Activated CD4-positive, alpha-beta T cell treated with anti-CD3 and anti-CD28 coated beads, Interleukin-2, amount 10 ng/mL, durations not matched to agents 7 days and 5 days (primary cell): Measurements from ENCODE around the gene MPRIP. TPM values are rescaled to one million over a fixed set of nuclear protein-coding genes. Genes with fewer than 3 reads are reported as not detected.
A peak's percentile ranks its signal among the peaks of the same experiment; 100 is the strongest.

Experiments
- CTCF ChIA-PET: fragments of 350-600 bp; sonication (Branson Sonifier 250); formaldehyde crosslinking; loops from one replicate; lab custom pipeline; 2021; ENCODE audit warnings: antibody characterized with exemption; lab: Charles Lee
- POLR2A ChIA-PET: fragments of 350-600 bp; sonication (Branson Sonifier 250); formaldehyde crosslinking; loops from one replicate; lab custom pipeline; 2021; ENCODE audit warnings: antibody characterized with exemption; lab: Charles Lee
- DNase-seq: peaks from one replicate; pipeline ENCODE4 v3.0.0-alpha.2; 2020
- H3K27ac Mint-ChIP-seq: one replicate; pipeline ENCODE4 v1.8.0; 2021; ENCODE audit warnings: mild to moderate bottlenecking, moderate library complexity, mixed read lengths
- H3K27me3 Mint-ChIP-seq: one replicate; pipeline ENCODE4 v1.8.0; 2021; ENCODE audit warnings: mixed read lengths
- H3K36me3 Mint-ChIP-seq: one replicate; pipeline ENCODE4 v1.8.0; 2021; ENCODE audit warnings: low read depth, mixed read lengths
- H3K4me1 Mint-ChIP-seq: one replicate; pipeline ENCODE4 v1.8.0; 2021; ENCODE audit warnings: mixed read lengths
- H3K4me3 Mint-ChIP-seq: one replicate; pipeline ENCODE4 v1.8.0; 2021; ENCODE audit warnings: mild to moderate bottlenecking, moderate library complexity, mixed read lengths
- H3K9me3 Mint-ChIP-seq: one replicate; pipeline ENCODE4 v1.8.0; 2021; ENCODE audit warnings: mixed read lengths
- total RNA-seq, 2 experiments: library from RNA; stranded (reverse); gene quantifications; one replicate each; pipeline ENCODE4 v1.2.3, GENCODE V29; 2021

MPRIP gene
- total RNA-seq, 2 experiments from 2014 or later = 234 to 261 TPM

GRCh38 chr17:17164676-17165075 lies 122.4 kb downstream of the MPRIP start:
- no peak for DNase-seq
- Mint-ChIP-seq H3K9me3 (no peaks in the 10 kb centered on the region), H3K27me3 (no peaks in the 10 kb centered on the region), H3K36me3 (peaks cover 55% of the 10 kb centered on the region), H3K4me1 (peaks cover 22% of the 10 kb centered on the region), H3K4me3 (no peak overlapping the region), H3K27ac (no peak overlapping the region)
- ChIA-PET POLR2A (no interaction called here), CTCF (interaction anchor here (1.2 to 2.6 kb wide), 6 partner anchors 9 to 36 kb away, joined by 3 to 7 read pairs (median 6); no protein-coding TSS in a partner anchor)

- Mint-ChIP-seq H3K36me3 (peaks cover 50% of the 10 kb centered on the region), H3K27me3 (no peaks in the 10 kb centered on the region), H3K9me3 (no peaks in the 10 kb centered on the region), H3K27ac (no peak overlapping the region), H3K4me3 (no peak overlapping the region), H3K4me1 (peaks cover 25% of the 10 kb centered on the region)
- no peak for DNase-seq
- ChIA-PET POLR2A (no interaction called here), CTCF (interaction anchor here (1.2 to 2.6 kb wide), 2 partner anchors 24 to 35 kb away, joined by 3 to 7 read pairs; no protein-coding TSS in a partner anchor)
Measured at GRCh38 chr17:17165666-17166308, 123.5 kb downstream of the MPRIP start.

GRCh38 chr17:17166446-17166845 lies 124.2 kb downstream of the MPRIP start:
- POLR2A ChIA-PET = no interaction called here
- DNase-seq = no peak
- no peaks in the 10 kb centered on the region for H3K27me3 Mint-ChIP-seq
- peaks cover 51% of the 10 kb centered on the region for H3K36me3 Mint-ChIP-seq
- H3K9me3 Mint-ChIP-seq = no peaks in the 10 kb centered on the region
- H3K4me1 Mint-ChIP-seq = peaks cover 32% of the 10 kb centered on the region
- H3K4me3 Mint-ChIP-seq = no peak overlapping the region
- CTCF ChIA-PET = interaction anchor here (1.6 kb wide), 1 partner anchor 12 kb away, joined by 8 read pairs; no protein-coding TSS in a partner anchor
- H3K27ac Mint-ChIP-seq = no peak overlapping the region

GRCh38 chr17:17167356-17167755 lies 125.1 kb downstream of the MPRIP start:
- CTCF ChIA-PET = interaction anchor here (1.1 to 1.6 kb wide), 2 partner anchors 11 to 22 kb away, joined by 3 to 8 read pairs; no protein-coding TSS in a partner anchor
- no peaks in the 10 kb centered on the region for H3K27me3 Mint-ChIP-seq
- POLR2A ChIA-PET = no interaction called here
- peak overlapping the region; percentile 21 for H3K27ac Mint-ChIP-seq
- H3K4me1 Mint-ChIP-seq = peaks cover 40% of the 10 kb centered on the region
- DNase-seq = no peak
- no peak overlapping the region for H3K4me3 Mint-ChIP-seq
- H3K9me3 Mint-ChIP-seq = no peaks in the 10 kb centered on the region
- H3K36me3 Mint-ChIP-seq = peaks cover 55% of the 10 kb centered on the region

- no peak for DNase-seq
- Mint-ChIP-seq H3K4me3 (no peak overlapping the region), H3K27me3 (no peaks in the 10 kb centered on the region), H3K27ac (peak overlapping the region; percentile 7), H3K4me1 (peaks cover 46% of the 10 kb centered on the region), H3K9me3 (no peaks in the 10 kb centered on the region), H3K36me3 (peaks cover 59% of the 10 kb centered on the region)
- ChIA-PET CTCF (interaction anchor here (1.1 to 1.6 kb wide), 3 partner anchors 8 to 21 kb away, joined by 3 to 8 read pairs (median 5); no protein-coding TSS in a partner anchor), POLR2A (no interaction called here)
Measured at GRCh38 chr17:17167986-17168385, 125.7 kb downstream of the MPRIP start.

GRCh38 chr17:17168401-17168800 lies 126.1 kb downstream of the MPRIP start:
- DNase-seq = no peak
- ChIA-PET CTCF (interaction anchor here (0.6 to 1.4 kb wide), 3 partner anchors 9 to 88 kb away, joined by 3 to 5 read pairs (median 5); no protein-coding TSS in a partner anchor), POLR2A (interaction anchor here (0.5 kb wide), 1 partner anchor 9 kb away, joined by 4 read pairs; no protein-coding TSS in a partner anchor)
- Mint-ChIP-seq H3K27me3 (no peaks in the 10 kb centered on the region), H3K4me1 (peaks cover 46% of the 10 kb centered on the region), H3K9me3 (no peaks in the 10 kb centered on the region), H3K36me3 (peaks cover 57% of the 10 kb centered on the region), H3K4me3 (no peak overlapping the region), H3K27ac (peak overlapping the region; percentile 7)

- Mint-ChIP-seq H3K4me3 (no peak overlapping the region), H3K27me3 (no peaks in the 10 kb centered on the region), H3K27ac (peak overlapping the region; percentile 31), H3K36me3 (peaks cover 66% of the 10 kb centered on the region), H3K9me3 (no peaks in the 10 kb centered on the region), H3K4me1 (peaks cover 51% of the 10 kb centered on the region)
- POLR2A ChIA-PET = no interaction called here
- CTCF ChIA-PET = interaction anchor here (0.6 to 1.4 kb wide), 2 partner anchors 10 to 178 kb away, joined by 3 to 5 read pairs; no protein-coding TSS in a partner anchor
- no peak for DNase-seq
Measured at GRCh38 chr17:17169396-17169795, 127.1 kb downstream of the MPRIP start.

GRCh38 chr17:17170346-17170985 lies 128.2 kb downstream of the MPRIP start:
- Mint-ChIP-seq H3K27ac (peak overlapping the region; percentile 78), H3K36me3 (peaks cover 66% of the 10 kb centered on the region), H3K4me1 (peaks cover 61% of the 10 kb centered on the region), H3K9me3 (no peaks in the 10 kb centered on the region), H3K4me3 (no peak overlapping the region), H3K27me3 (no peaks in the 10 kb centered on the region)
- DNase-seq = no peak
- ChIA-PET POLR2A (no interaction called here), CTCF (interaction anchor here (0.5 to 1.3 kb wide), 5 partner anchors 8 to 76 kb away, joined by 3 to 4 read pairs (median 3); no protein-coding TSS in a partner anchor)

- H3K27me3 Mint-ChIP-seq = no peaks in the 10 kb centered on the region
- peaks cover 68% of the 10 kb centered on the region for H3K4me1 Mint-ChIP-seq
- H3K9me3 Mint-ChIP-seq = no peaks in the 10 kb centered on the region
- ChIA-PET CTCF (interaction anchor here (0.9 to 1.3 kb wide), 3 partner anchors 19 to 38 kb away, joined by 3 to 4 read pairs (median 3); no protein-coding TSS in a partner anchor), POLR2A (no interaction called here)
- no peak for DNase-seq
- peak overlapping the region; percentile 78 for H3K27ac Mint-ChIP-seq
- peaks cover 73% of the 10 kb centered on the region for H3K36me3 Mint-ChIP-seq
- H3K4me3 Mint-ChIP-seq = no peak overlapping the region
Measured at GRCh38 chr17:17171186-17171585, 128.9 kb downstream of the MPRIP start.

- Mint-ChIP-seq H3K4me3 (no peak overlapping the region), H3K4me1 (peaks cover 78% of the 10 kb centered on the region), H3K9me3 (no peaks in the 10 kb centered on the region), H3K36me3 (peaks cover 79% of the 10 kb centered on the region), H3K27ac (peak overlapping the region; percentile 91), H3K27me3 (no peaks in the 10 kb centered on the region)
- DNase-seq = no peak
- POLR2A ChIA-PET = no interaction called here
- CTCF ChIA-PET = interaction anchor here (1.0 to 1.3 kb wide), 3 partner anchors 24 to 40 kb away, joined by 3 to 4 read pairs (median 3); no protein-coding TSS in a partner anchor
Measured at GRCh38 chr17:17172001-17172939, 130.0 kb downstream of the MPRIP start.

- no peak for DNase-seq
- H3K4me3 Mint-ChIP-seq = no peak overlapping the region
- peaks cover 80% of the 10 kb centered on the region for H3K36me3 Mint-ChIP-seq
- ChIA-PET POLR2A (no interaction called here), CTCF (interaction anchor here (1.0 kb wide), 1 partner anchor 26 kb away, joined by 4 read pairs; no protein-coding TSS in a partner anchor)
- H3K27me3 Mint-ChIP-seq = no peaks in the 10 kb centered on the region
- peaks cover 85% of the 10 kb centered on the region for H3K4me1 Mint-ChIP-seq
- H3K9me3 Mint-ChIP-seq = no peaks in the 10 kb centered on the region
- H3K27ac Mint-ChIP-seq = peak overlapping the region; percentile 91
Measured at GRCh38 chr17:17172990-17173389, 130.7 kb downstream of the MPRIP start.

GRCh38 chr17:17173921-17174320 lies 131.7 kb downstream of the MPRIP start:
- no peak for DNase-seq
- Mint-ChIP-seq H3K36me3 (peaks cover 77% of the 10 kb centered on the region), H3K9me3 (no peaks in the 10 kb centered on the region), H3K4me3 (no peak overlapping the region), H3K27me3 (no peaks in the 10 kb centered on the region), H3K4me1 (peaks cover 86% of the 10 kb centered on the region), H3K27ac (peak overlapping the region; percentile 79)
- CTCF ChIA-PET = interaction anchor here (1.0 to 1.3 kb wide), 3 partner anchors 10 to 27 kb away, joined by 3 to 4 read pairs (median 4); no protein-coding TSS in a partner anchor
- POLR2A ChIA-PET = no interaction called here
